GM18517 (cell line): ENCODE data around the gene CLCN3.
"Not testable (repeated sequence)": the region's sequence is repeated elsewhere in the genome, so short reads cannot be mapped to it uniquely, and the experiment has no call there.

Source experiments
- ATAC-seq: cut with Tn5 transposase; IDR thresholded peaks from one replicate; pipeline ENCODE4 v1.9.1; 2021; ENCODE audit warnings: mild to moderate bottlenecking, moderate library complexity; ENCODE audit not compliant: unreplicated experiment

Gene CLCN3

DNA sequence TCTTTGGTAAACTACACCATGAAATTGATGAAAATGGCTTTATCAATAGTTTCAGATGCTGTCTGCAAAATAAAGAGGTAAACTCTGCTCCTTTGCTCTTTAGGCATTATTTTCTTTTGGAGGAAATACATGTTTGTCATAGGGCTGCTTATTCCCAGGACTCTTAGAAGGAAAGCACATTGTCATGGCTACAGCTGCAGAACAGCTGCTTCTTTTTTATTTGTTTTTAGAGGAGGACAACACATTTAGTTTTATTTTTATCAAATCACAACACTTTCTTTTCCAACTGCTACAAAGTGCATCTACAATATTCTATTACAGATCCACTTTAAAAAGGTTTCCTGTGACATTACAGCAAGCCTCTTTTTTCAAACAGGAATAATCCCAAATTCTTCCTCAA lies 150.0 kb downstream of the CLCN3 start:
- no peak for ATAC-seq

DNA sequence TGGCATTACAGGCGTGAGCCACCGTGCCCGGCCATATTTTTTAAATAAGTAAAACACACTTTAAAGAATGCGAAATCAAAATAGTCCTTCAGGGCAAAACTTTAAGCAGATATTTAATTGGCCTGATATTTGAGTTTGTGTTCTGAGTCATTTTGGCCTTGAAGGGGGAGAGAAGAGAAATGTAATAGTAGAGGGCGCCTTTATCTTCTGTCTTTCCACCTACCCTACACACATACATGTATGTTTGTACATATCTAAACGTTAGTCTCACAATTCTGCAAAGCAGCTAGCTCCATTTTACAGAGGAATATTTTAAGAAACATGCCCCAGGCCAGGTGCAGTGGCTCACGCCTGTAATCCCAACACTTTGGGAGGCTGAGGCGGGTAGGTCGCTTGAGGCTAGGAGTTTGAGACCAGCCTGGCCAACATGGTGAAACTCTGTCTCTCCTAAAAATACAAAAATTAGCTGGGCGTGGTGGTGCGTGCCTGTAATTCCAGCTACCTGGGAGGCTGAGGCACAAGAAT lies 151.2 kb downstream of the CLCN3 start:
- not testable (repeated sequence) for ATAC-seq
